WTC11 (cell line): ENCODE results near the gene LGALS4.
"Not testable (repeated sequence)": the region's sequence is repeated elsewhere in the genome, so short reads cannot be mapped to it uniquely, and the experiment has no call there.

Experiments used
- GABPB1 ChIP-seq: sonication (generic); formaldehyde crosslinking; IDR thresholded peaks from 2 replicates; pipeline ENCODE4 v1.8.1; 2023; ENCODE audit warnings: mild to moderate bottlenecking, missing genetic modification reagents
- SP1 ChIP-seq: sonication (generic); formaldehyde crosslinking; conservative IDR thresholded peaks from 2 replicates; pipeline ENCODE4 v1.8.1; 2022; ENCODE audit warnings: missing genetic modification reagents
- TEAD1 ChIP-seq: sonication (generic); formaldehyde crosslinking; IDR thresholded peaks from 2 replicates; pipeline ENCODE4 v1.8.0; 2022; ENCODE audit warnings: mild to moderate bottlenecking, missing genetic modification reagents
- TF ChIP-seq, protein P1 (sequence below): sonication (generic); formaldehyde crosslinking; IDR thresholded peaks from 2 replicates; pipeline ENCODE4 v1.8.0; 2022; ENCODE audit warnings: mild to moderate bottlenecking, missing genetic modification reagents
- TF ChIP-seq, protein P2 (sequence below): fragments of 200-600 bp; IDR thresholded peaks from 2 replicates; pipeline ENCODE4 v1.8.0; 2022; ENCODE audit warnings: antibody characterized with exemption
- TF ChIP-seq, protein P3 (sequence below): sonication (generic); formaldehyde crosslinking; conservative IDR thresholded peaks from 2 replicates; pipeline ENCODE4 v1.8.1; 2022; ENCODE audit warnings: mild to moderate bottlenecking, missing genetic modification reagents

DNA sequence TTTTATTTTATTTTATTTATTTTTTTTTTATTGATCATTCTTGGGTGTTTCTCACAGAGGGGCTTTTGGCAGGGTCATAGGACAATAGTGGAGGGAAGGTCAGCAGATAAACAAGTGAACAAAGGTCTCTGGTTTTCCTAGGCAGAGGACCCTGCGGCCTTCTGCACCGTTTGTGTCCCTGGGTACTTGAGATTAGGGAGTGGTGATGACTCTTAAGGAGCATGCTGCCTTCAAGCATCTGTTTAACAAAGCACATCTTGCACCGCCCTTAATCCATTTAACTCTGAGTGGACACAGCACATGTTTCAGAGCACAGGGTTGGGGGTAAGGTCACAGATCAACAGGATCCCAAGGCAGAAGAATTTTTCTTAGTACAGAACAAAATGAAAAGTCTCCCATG lies 42.2 kb upstream of the LGALS4 start:
- TF ChIP-seq, protein P1, sequence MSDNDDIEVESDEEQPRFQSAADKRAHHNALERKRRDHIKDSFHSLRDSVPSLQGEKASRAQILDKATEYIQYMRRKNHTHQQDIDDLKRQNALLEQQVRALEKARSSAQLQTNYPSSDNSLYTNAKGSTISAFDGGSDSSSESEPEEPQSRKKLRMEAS (CRISPR knock-in tag) = not testable (repeated sequence)
- TF ChIP-seq, protein P2, sequence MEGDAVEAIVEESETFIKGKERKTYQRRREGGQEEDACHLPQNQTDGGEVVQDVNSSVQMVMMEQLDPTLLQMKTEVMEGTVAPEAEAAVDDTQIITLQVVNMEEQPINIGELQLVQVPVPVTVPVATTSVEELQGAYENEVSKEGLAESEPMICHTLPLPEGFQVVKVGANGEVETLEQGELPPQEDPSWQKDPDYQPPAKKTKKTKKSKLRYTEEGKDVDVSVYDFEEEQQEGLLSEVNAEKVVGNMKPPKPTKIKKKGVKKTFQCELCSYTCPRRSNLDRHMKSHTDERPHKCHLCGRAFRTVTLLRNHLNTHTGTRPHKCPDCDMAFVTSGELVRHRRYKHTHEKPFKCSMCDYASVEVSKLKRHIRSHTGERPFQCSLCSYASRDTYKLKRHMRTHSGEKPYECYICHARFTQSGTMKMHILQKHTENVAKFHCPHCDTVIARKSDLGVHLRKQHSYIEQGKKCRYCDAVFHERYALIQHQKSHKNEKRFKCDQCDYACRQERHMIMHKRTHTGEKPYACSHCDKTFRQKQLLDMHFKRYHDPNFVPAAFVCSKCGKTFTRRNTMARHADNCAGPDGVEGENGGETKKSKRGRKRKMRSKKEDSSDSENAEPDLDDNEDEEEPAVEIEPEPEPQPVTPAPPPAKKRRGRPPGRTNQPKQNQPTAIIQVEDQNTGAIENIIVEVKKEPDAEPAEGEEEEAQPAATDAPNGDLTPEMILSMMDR = not testable (repeated sequence)
- TF ChIP-seq SP1 (CRISPR knock-in tag); GABPB1; TEAD1 (CRISPR knock-in tag): not testable (repeated sequence)
- TF ChIP-seq, protein P3, sequence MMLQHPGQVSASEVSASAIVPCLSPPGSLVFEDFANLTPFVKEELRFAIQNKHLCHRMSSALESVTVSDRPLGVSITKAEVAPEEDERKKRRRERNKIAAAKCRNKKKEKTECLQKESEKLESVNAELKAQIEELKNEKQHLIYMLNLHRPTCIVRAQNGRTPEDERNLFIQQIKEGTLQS (CRISPR knock-in tag) = not testable (repeated sequence)
